Astrocyte (in vitro differentiated cells and primary cell): ENCODE results near the gene HNRNPA1L2. TPM values are rescaled to one million over a fixed set of nuclear protein-coding genes. Genes with fewer than 3 reads are reported as not detected.

Experiments used
- DNase-seq: peaks from one replicate; pipeline ENCODE4 v3.0.0-alpha.2; 2010; ENCODE audit warnings: low read depth
- FAIRE-seq: peaks from 2 replicates; lab custom pipeline; 2011; peaks lifted over from hg19 to GRCh38; lab: Jason Lieb, UNC
- H2AFZ ChIP-seq: 2 replicates; pipeline ENCODE4 v1.6.0; 2012; ENCODE audit warnings: low read depth, low read length, inconsistent platforms
- H3K27ac ChIP-seq: 2 replicates; pipeline ENCODE4 v1.5.1; 2011; ENCODE audit warnings: low read depth, low read length, inconsistent platforms
- H3K27me3 ChIP-seq: 2 replicates; pipeline ENCODE4 v1.6.0; 2011; ENCODE audit warnings: low read length, inconsistent platforms; ENCODE audit not compliant: insufficient read depth
- H3K36me3 ChIP-seq: 2 replicates; pipeline ENCODE4 v1.5.1; 2011; ENCODE audit warnings: low read length, inconsistent platforms; ENCODE audit not compliant: insufficient read depth
- H3K4me1 ChIP-seq: 2 replicates; pipeline ENCODE4 v1.5.1; 2011; ENCODE audit warnings: low read length, inconsistent platforms; ENCODE audit not compliant: insufficient read depth
- H3K4me2 ChIP-seq: 2 replicates; pipeline ENCODE4 v1.6.0; 2012; ENCODE audit warnings: low read length, inconsistent platforms
- H3K4me3 ChIP-seq: 2 replicates; pipeline ENCODE4 v1.5.1; 2011; ENCODE audit warnings: low read depth, mild to moderate bottlenecking, low read length, inconsistent platforms; ENCODE audit not compliant: insufficient read depth
- H3K79me2 ChIP-seq: 2 replicates; pipeline ENCODE4 v1.6.0; 2012; ENCODE audit warnings: mild to moderate bottlenecking, low read length, inconsistent platforms; ENCODE audit not compliant: insufficient read depth
- H3K9ac ChIP-seq: 2 replicates; pipeline ENCODE4 v1.6.0; 2012; ENCODE audit warnings: mild to moderate bottlenecking, low read length, inconsistent platforms
- H3K9me3 ChIP-seq: 2 replicates; pipeline ENCODE4 v1.5.1; 2012; ENCODE audit warnings: low read depth, mild to moderate bottlenecking, low read length, inconsistent platforms; ENCODE audit not compliant: insufficient read depth
- H4K20me1 ChIP-seq: 2 replicates; pipeline ENCODE4 v1.6.0; 2012; ENCODE audit warnings: low read length, inconsistent platforms; ENCODE audit not compliant: insufficient read depth
- H3K27ac Mint-ChIP-seq: one replicate; pipeline ENCODE4 v1.8.0; 2021; ENCODE audit warnings: mild to moderate bottlenecking, mixed read lengths; ENCODE audit not compliant: unreplicated experiment
- H3K27me3 Mint-ChIP-seq: one replicate; pipeline ENCODE4 v1.8.0; 2021; ENCODE audit warnings: low read depth, mixed read lengths; ENCODE audit not compliant: unreplicated experiment
- H3K36me3 Mint-ChIP-seq: one replicate; pipeline ENCODE4 v1.8.0; 2021; ENCODE audit warnings: low read depth, mixed read lengths; ENCODE audit not compliant: unreplicated experiment
- H3K4me1 Mint-ChIP-seq: one replicate; pipeline ENCODE4 v1.8.0; 2021; ENCODE audit warnings: low read depth, mixed read lengths; ENCODE audit not compliant: unreplicated experiment
- H3K4me3 Mint-ChIP-seq: one replicate; pipeline ENCODE4 v1.8.0; 2021; ENCODE audit warnings: mild to moderate bottlenecking, moderate library complexity, mixed read lengths; ENCODE audit not compliant: unreplicated experiment
- H3K9me3 Mint-ChIP-seq: one replicate; pipeline ENCODE4 v1.8.0; 2021; ENCODE audit warnings: mild to moderate bottlenecking, mixed read lengths; ENCODE audit not compliant: unreplicated experiment
- EZH2 ChIP-seq: IDR thresholded peaks from 2 replicates; pipeline ENCODE4 v1.6.1; 2012; ENCODE audit warnings: mild to moderate bottlenecking, low read length, inconsistent platforms; ENCODE audit not compliant: insufficient read depth
- total RNA-seq: library from RNA; stranded (reverse); gene quantifications from 2 replicates; pipeline ENCODE4 v1.2.1, GENCODE V29; 2021
- TF ChIP-seq, protein P1 (sequence below): IDR thresholded peaks from 2 replicates; pipeline ENCODE4 v1.5.1; 2011; ENCODE audit warnings: low read depth, mild to moderate bottlenecking, inconsistent platforms, low read length, moderate library complexity; ENCODE audit not compliant: insufficient read depth

The HNRNPA1L2 gene
- total RNA-seq, 1 donor from 2014 or later, result 6.4 TPM

DNA sequence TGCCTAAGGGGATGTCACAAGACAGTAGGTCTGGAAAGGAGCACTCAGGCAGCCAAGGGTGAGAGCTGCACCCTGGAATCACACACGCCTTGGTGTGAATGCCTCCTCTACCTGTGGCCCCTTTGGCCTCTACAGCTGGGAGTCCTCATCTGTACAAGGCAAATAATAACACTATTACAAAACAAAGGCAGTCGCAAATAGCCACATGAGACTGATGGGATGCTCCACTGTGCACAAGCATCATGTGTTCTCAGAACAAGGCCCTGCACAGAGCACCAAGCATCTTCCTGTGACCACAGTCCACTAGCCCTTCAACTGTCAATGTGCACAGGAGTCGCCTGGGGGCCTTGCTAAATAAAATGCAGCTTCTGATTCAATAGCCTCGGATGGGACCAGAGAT, 44.6 kb upstream of the HNRNPA1L2 start:
- H3K9ac ChIP-seq, result no peak overlapping the region
- Mint-ChIP-seq H3K36me3 (no peaks in the 10 kb centered on the region), H3K27me3 (no peaks in the 10 kb centered on the region), H3K4me3 (no peak overlapping the region), H3K27ac (no peak overlapping the region), H3K9me3 (no peaks in the 10 kb centered on the region), H3K4me1 (peaks cover 8% of the 10 kb centered on the region)
- peaks cover 13% of the 10 kb centered on the region for H3K4me1 ChIP-seq
- H3K9me3 ChIP-seq, result no peaks in the 10 kb centered on the region
- H3K27ac ChIP-seq, result no peak overlapping the region
- no peaks in the 10 kb centered on the region for H3K27me3 ChIP-seq
- no peak for FAIRE-seq
- H3K4me2 ChIP-seq, result no peak overlapping the region
- no peak for TF ChIP-seq EZH2
- TF ChIP-seq, protein P1, sequence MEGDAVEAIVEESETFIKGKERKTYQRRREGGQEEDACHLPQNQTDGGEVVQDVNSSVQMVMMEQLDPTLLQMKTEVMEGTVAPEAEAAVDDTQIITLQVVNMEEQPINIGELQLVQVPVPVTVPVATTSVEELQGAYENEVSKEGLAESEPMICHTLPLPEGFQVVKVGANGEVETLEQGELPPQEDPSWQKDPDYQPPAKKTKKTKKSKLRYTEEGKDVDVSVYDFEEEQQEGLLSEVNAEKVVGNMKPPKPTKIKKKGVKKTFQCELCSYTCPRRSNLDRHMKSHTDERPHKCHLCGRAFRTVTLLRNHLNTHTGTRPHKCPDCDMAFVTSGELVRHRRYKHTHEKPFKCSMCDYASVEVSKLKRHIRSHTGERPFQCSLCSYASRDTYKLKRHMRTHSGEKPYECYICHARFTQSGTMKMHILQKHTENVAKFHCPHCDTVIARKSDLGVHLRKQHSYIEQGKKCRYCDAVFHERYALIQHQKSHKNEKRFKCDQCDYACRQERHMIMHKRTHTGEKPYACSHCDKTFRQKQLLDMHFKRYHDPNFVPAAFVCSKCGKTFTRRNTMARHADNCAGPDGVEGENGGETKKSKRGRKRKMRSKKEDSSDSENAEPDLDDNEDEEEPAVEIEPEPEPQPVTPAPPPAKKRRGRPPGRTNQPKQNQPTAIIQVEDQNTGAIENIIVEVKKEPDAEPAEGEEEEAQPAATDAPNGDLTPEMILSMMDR, result no peak
- H4K20me1 ChIP-seq, result no peaks in the 10 kb centered on the region
- no peak overlapping the region for H3K4me3 ChIP-seq
- no peak overlapping the region for H2AFZ ChIP-seq
- no peak for DNase-seq
- H3K79me2 ChIP-seq, result no peaks in the 10 kb centered on the region
- H3K36me3 ChIP-seq, result no peaks in the 10 kb centered on the region

DNA sequence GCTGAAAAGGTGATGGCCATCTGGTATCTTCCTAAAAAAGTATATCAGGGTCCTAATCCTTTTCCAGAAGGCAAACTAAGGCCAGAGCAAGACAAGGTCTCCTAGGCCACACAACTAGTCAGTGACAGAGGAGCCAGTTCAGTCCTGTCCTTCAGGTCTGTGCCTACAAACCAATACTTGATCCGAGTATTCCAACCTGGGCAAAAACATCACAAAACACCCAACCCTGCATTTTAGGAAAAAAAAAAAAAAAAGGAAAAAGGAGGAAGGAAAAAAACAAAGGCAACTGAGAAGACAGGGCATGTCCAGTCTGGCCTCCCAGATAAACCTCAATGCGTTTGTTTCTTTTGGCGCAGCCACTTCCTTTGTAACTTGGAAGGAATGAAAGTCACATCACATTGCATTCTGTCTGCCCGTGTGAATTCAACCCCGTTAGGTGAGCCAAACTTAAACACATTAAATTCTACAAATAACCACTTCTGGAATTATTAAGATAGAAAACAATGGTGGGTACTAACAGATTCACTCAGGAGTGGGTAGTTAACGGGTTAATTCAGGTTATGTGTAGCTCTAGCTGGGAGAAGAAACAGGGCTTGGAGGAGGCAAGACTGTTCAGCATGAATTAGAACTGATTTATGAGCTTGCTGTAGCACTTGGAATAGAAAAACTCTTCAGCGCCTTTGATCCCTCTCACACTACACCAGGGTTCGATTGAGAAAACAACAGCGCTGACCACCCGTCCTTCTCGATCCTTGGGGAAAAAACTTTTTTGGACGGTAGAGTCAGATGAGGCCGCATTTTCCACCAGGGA, 43.0 kb upstream of the HNRNPA1L2 start:
- DNase-seq (peak; percentile 73), FAIRE-seq (no peak)
- Histone ChIP-seq H3K4me3 (peak overlapping the region; percentile 57), H3K36me3 (no peaks in the 10 kb centered on the region), H3K27me3 (no peaks in the 10 kb centered on the region), H2AFZ (peak overlapping the region; percentile 93), H3K4me2 (peak overlapping the region; percentile 85), H3K27ac (peak overlapping the region; percentile 73), H3K4me1 (peaks cover 13% of the 10 kb centered on the region), H4K20me1 (no peaks in the 10 kb centered on the region), H3K79me2 (no peaks in the 10 kb centered on the region), H3K9ac (peak overlapping the region; percentile 80), H3K9me3 (no peaks in the 10 kb centered on the region)
- TF ChIP-seq EZH2, result no peak
- TF ChIP-seq, protein P1, result no peak
- Mint-ChIP-seq H3K9me3 (no peaks in the 10 kb centered on the region), H3K4me3 (peak overlapping the region; percentile 84), H3K36me3 (no peaks in the 10 kb centered on the region), H3K4me1 (peaks cover 8% of the 10 kb centered on the region), H3K27me3 (no peaks in the 10 kb centered on the region), H3K27ac (peak overlapping the region; percentile 26)
